SK-N-SH treated with all-trans-retinoic acid at 6 μM for 48 hours (cell line): ENCODE data around the gene BANP.

ENCODE experiments used
- BACH2 ChIP-seq: fragments of 250-450 bp; sonication (Bioruptor Pico); IDR thresholded peaks from 2 replicates; pipeline ENCODE4 v1.9.0; 2021; ENCODE audit warnings: mild to moderate bottlenecking, borderline replicate concordance
- PATZ1 ChIP-seq: fragments of 250-450 bp; sonication (Bioruptor Pico); IDR thresholded peaks from 2 replicates; pipeline ENCODE4 v1.8.0; 2020; ENCODE audit warnings: mild to moderate bottlenecking, moderate library complexity, borderline replicate concordance

DNA sequence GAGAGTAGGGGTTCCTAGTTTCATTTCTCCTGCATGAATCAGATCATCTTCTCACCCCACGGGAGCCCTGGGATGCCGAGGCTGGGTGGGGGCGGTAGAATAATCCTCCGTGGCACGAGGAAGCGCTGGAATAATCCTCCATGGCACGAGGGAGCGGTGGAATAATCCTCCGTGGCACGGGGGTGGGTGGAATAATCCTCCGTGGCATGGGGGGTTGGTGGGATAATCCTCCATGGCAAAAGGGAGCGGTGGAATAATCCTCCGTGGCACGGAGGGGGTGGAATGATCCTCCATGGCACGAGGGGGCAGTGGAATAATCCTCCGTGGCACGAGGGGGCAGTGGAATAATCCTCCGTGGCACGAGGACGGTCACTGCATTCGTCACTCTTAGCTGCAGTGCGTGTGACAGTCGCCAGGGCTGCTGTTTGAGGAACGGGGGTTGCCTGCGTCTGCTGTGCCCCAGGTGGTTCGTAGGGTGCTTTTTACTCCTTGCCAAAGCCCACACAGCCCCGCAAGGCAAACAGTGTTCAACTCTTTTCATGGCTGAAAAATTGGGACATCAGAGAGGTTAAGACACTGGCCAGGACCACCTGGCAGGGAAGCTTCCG lies 152.5 kb downstream of the BANP start:
- TF ChIP-seq PATZ1 (CRISPR knock-in tag) (no peak), BACH2 (CRISPR knock-in tag) (no peak)
